GM12801 (cell line): Measurements from ENCODE around the gene KCNJ8.

Experiments
- TF ChIP-seq, protein P1 (sequence below): IDR thresholded peaks from one replicate; pipeline ENCODE4 v1.5.1; 2011; ENCODE audit warnings: control low read depth; ENCODE audit not compliant: insufficient read length; ENCODE audit errors: extremely low read depth

KCNJ8 gene

DNA sequence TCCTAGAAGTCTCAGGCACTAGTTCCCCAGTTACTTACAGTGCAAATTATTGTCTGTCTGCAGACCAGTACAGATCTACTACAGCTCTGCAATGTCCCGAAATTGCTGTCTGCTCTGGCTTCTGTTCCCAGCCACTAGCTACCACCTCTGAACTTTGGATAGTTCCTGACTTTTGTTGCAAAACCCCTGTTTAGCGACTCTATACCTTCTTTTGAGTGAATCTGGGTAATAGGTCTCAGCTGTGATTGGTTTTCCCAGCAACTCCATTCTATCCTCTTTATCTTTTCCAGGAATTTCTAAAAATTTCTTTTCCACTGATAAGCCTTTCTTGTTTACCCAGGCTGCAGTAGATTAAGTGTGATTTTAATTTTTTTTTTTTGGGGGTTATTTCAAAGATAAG, 16.8 kb downstream of the KCNJ8 start:
- TF ChIP-seq, protein P1, sequence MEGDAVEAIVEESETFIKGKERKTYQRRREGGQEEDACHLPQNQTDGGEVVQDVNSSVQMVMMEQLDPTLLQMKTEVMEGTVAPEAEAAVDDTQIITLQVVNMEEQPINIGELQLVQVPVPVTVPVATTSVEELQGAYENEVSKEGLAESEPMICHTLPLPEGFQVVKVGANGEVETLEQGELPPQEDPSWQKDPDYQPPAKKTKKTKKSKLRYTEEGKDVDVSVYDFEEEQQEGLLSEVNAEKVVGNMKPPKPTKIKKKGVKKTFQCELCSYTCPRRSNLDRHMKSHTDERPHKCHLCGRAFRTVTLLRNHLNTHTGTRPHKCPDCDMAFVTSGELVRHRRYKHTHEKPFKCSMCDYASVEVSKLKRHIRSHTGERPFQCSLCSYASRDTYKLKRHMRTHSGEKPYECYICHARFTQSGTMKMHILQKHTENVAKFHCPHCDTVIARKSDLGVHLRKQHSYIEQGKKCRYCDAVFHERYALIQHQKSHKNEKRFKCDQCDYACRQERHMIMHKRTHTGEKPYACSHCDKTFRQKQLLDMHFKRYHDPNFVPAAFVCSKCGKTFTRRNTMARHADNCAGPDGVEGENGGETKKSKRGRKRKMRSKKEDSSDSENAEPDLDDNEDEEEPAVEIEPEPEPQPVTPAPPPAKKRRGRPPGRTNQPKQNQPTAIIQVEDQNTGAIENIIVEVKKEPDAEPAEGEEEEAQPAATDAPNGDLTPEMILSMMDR = no peak

DNA sequence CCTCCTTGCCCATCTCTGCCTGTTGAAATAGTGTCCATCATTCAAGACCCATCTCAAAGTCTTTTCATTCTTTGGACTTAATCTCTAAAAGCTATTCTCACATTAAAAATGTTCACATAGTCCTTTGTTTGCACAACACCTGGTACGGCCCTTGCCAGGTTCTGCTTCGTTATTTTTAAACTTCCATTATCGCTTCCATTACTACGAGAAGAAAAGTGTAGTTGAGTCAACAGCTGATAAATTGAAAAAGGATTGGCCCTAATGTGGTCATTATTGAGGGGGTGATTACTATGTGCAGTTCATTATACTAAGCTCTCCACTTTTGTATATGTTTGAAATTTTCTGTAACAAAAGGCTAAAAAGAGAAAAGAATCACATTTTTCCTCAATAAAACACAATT, 17.8 kb downstream of the KCNJ8 start:
- TF ChIP-seq, protein P1 = no peak

DNA sequence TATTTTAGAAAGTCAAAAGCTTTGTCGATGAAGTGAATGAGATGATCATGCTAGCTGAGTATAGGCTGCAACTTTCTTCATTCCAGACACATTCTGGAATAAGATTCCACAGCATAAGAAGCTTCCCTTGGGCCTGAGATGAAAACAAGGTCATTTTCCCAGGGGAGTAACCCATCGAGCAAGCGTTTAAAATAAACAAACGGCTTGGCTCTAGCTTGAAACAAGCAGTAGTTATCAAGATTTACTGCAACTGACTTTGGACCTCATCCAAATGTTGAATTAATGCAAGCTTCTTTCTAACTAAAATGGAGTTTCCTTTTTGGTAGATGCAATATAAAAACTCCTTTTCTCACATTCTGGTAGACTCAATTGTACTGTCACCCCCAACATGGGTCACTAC, 23.0 kb downstream of the KCNJ8 start:
- TF ChIP-seq, protein P1 = no peak

DNA sequence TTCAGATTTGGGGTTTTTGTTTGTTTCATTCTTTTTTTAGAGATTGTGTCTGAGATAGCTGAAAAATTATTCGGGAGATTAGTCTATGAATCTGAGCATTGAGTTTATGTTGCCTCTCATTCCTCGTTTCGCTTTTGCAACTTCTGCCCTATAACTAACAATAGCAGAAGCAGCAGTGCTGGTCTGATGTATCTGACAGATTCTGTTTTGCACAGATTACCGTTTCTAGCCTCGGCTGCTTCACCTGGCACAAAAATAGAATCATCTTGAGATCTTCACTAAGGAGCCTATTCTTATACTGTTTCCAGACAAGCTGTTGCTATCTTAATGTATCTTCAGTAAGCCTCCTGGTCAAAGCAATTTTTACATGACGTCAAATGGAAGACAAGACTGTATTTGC, 29.2 kb downstream of the KCNJ8 start:
- TF ChIP-seq, protein P1 = no peak

DNA sequence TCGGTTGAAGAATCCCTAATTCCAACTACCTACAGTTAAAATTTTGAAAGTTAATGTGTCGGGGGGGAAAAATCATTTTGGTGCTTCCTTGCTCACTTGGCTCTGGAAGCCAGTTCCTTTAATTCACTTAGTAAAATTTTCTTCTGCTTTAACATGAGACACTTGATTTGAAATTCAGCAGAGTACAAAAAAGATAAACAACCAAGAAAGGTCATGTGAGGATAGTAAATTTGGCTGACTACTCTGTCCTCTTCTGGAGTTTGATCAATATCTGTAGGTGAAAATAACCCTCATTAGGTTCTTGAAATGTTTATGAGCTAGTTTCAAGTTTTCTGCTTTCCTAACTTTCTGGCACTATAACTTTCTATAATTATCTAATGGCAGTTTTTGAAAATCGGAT, 43.4 kb downstream of the KCNJ8 start:
- TF ChIP-seq, protein P1 = no peak

DNA sequence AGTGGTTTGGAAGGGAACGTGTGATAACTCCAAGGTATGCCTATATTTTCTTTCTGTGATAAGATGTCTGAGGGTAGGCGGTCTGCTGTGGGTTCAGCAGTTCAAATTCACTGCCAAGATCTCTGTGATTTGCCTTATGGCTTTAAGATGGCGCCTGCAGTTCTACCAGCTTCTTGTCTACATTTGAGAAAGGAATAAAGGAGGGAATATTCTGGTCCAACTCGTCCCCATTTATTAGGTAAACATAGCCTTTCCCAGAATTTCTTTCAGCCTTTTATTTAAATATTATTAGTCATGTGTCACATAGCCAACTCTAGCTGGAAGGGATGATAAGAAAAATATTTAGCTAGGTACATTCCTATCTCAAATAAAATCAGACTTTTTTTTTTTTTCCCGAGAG, 48.8 kb downstream of the KCNJ8 start:
- TF ChIP-seq, protein P1 = no peak

DNA sequence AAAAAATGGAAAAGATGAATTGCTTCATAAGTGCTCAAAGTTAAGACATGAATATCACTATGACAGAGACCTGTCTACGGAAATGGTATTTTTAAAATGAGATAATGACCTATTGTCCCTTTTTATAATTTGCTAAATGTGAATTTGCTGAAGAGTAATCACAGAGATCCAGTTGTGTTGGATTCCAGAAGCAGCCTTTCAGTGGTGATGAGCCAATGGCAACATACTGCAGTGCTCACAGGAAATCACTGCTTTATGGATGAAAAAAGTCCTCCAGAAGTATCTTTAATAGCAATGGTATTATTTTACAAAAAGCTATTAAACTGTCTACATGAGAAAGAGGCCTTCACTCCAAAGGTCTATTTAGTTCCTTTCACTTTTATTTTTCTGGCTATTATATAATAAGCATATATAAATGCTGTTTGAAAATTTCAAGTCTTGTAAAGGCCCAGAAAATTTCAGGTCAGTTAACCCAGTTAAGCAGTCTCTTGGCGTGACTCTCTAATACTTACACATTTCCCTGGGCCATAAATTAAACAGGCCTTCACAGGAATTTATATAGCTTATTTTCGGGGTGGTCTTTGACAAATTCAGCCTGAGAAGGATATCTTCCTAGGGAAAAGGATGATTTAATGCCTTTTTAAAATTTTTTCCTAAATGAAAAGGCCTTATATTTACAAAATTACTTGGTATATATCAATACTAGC, 55.4 kb downstream of the KCNJ8 start:
- TF ChIP-seq, protein P1 = no peak
